OCI-LY7 (cell line): ENCODE data around the gene NF1.

Experiments used
- CTCF ChIP-seq: fragments of 200-600 bp; sonication (generic); conservative IDR thresholded peaks from 2 replicates; pipeline ENCODE4 v1.5.1; 2014; ENCODE audit warnings: mild to moderate bottlenecking, antibody characterized with exemption, low read length, moderate library complexity, mixed read lengths
- EZH2phosphoT487 ChIP-seq: fragments of 200-600 bp; sonication (generic); IDR thresholded peaks from 2 replicates; pipeline ENCODE4 v1.6.1; 2018; ENCODE audit warnings: low read depth, borderline replicate concordance, mild to moderate bottlenecking, mixed run types, antibody characterized with exemption, low read length, moderate library complexity, mixed read lengths

DNA sequence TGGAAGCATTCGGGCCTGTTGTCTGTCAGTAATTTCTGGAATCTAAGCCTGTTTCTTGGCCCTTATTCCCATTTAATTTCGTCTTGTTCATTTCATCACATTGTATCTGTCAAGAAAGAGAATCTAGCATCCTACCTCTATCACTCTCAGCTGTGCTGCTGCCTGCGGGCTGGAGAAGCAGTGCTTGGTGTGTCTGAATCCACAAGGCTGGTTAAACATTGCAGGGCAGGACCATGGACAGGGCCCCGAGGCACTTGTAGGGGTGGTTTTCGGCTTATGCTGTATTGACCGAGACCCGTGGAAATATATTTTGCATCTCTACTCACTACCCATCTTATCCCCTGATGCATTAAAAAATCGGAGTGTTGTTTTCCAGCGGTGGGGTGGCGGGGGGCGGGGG, 299.8 kb downstream of the NF1 start:
- TF ChIP-seq EZH2phosphoT487: no peak
- TF ChIP-seq CTCF: no peak
